ENCODE results near the gene PAN3. TPM values are rescaled to one million over a fixed set of nuclear protein-coding genes. Genes with fewer than 3 reads are reported as not detected.

PAN3 gene
- total RNA-seq, 1 experiment from 2014 or later = 48.5 TPM

- Histone ChIP-seq H3K9me3 (ENCODE audit: control insufficient read depth, low read depth, low read length) (no peaks in the 10 kb centered on the region), H2BK20ac (ENCODE audit: low read depth, low read length, poor library complexity, severe bottlenecking) (no peak overlapping the region), H4K5ac (ENCODE audit: insufficient read length, low read depth, low read length) (no peak overlapping the region), H3K23ac (ENCODE audit: insufficient read length, low read depth, low read length) (no peak overlapping the region), H3K56ac (ENCODE audit: insufficient read length, low read depth, low read length) (no peak overlapping the region), H3K27ac (ENCODE audit: insufficient read length, low read depth, low read length) (no peak overlapping the region), H2BK12ac (ENCODE audit: insufficient read length, low read depth, low read length) (no peak overlapping the region), H2AK5ac (ENCODE audit: insufficient read length, low read length) (no peak overlapping the region), H3K9ac (ENCODE audit: extremely low read depth, insufficient read length, low read length) (no peak overlapping the region), H3K14ac (ENCODE audit: insufficient read depth, low read length) (no peak overlapping the region), H3K79me2 (ENCODE audit: insufficient read depth, low read length) (no peaks in the 10 kb centered on the region), H2BK15ac (ENCODE audit: low read depth, low read length) (no peak overlapping the region), H3K4ac (ENCODE audit: low read depth, low read length) (no peak overlapping the region), H3T11ph (ENCODE audit: low read length) (no peak overlapping the region), H2BK5ac (ENCODE audit: insufficient read length, low read length) (no peak overlapping the region), H3K23me2 (ENCODE audit: insufficient read length, low read depth, low read length, poor library complexity, severe bottlenecking) (no peaks in the 10 kb centered on the region), H3K79me1 (ENCODE audit: insufficient read depth, low read depth, low read length, poor library complexity, severe bottlenecking) (no peaks in the 10 kb centered on the region), H2BK120ac (ENCODE audit: low read depth, low read length, poor library complexity, severe bottlenecking) (no peak overlapping the region), H4K8ac (replicated peaks; ENCODE audit: insufficient read length, low read depth, low read length) (no peak overlapping the region), H3K4me1 (ENCODE audit: insufficient read depth, low read length) (no peaks in the 10 kb centered on the region), H3K18ac (ENCODE audit: insufficient read length, low read depth, low read length) (no peak overlapping the region), H4K20me1 (ENCODE audit: control insufficient read depth, insufficient read depth, insufficient read length) (no peaks in the 10 kb centered on the region), H2AFZ (ENCODE audit: low read length) (no peak overlapping the region), H3K4me2 (ENCODE audit: insufficient read depth, insufficient read length, low read length) (no peak overlapping the region), H3K27me3 (ENCODE audit: insufficient read depth, low read length) (no peaks in the 10 kb centered on the region), H4K91ac (ENCODE audit: insufficient read length, low read depth, low read length) (no peak overlapping the region)
- Mint-ChIP-seq H3K27me3 (ENCODE audit: low read depth) (no peaks in the 10 kb centered on the region), H3K36me3 (ENCODE audit: insufficient read depth in 1 of 3, low read depth in 3 of 3) (peaks cover 6 to 58% (median 47%) of the 10 kb centered on the region in 3 experiments; a peak in 6 of 7 replicates), H3K27ac (peak overlapping the region in 1 of 3 experiments; percentile 86; a peak in 1 of 7 replicates), H3K4me1 (no peaks in the 10 kb centered on the region), H3K4me3 (no peak overlapping the region), H3K9me3 (no peaks in the 10 kb centered on the region)
- no CpG with 5 or more reads among the region's 3 CpGs for WGBS (ENCODE audit: extremely low coverage, insufficient read length, low lambda C conversion rate)
- TF ChIP-seq, protein P1, sequence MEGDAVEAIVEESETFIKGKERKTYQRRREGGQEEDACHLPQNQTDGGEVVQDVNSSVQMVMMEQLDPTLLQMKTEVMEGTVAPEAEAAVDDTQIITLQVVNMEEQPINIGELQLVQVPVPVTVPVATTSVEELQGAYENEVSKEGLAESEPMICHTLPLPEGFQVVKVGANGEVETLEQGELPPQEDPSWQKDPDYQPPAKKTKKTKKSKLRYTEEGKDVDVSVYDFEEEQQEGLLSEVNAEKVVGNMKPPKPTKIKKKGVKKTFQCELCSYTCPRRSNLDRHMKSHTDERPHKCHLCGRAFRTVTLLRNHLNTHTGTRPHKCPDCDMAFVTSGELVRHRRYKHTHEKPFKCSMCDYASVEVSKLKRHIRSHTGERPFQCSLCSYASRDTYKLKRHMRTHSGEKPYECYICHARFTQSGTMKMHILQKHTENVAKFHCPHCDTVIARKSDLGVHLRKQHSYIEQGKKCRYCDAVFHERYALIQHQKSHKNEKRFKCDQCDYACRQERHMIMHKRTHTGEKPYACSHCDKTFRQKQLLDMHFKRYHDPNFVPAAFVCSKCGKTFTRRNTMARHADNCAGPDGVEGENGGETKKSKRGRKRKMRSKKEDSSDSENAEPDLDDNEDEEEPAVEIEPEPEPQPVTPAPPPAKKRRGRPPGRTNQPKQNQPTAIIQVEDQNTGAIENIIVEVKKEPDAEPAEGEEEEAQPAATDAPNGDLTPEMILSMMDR (conservative IDR thresholded peaks at IDR 0.05) = peak; percentile 49; the same call in 2 of the 3 replicates
- DNase-seq = no peak
Measured at GRCh38 chr13:28273919-28274318, 135.6 kb downstream of the PAN3 start.
